HCT116 (cell line): ENCODE measurements around the gene FAIM2. TPM values are rescaled to one million over a fixed set of nuclear protein-coding genes. Genes with fewer than 3 reads are reported as not detected.

ENCODE experiments used
- ATAC-seq: fragments of 200-7000 bp; cut with Tn5 transposase; 2 replicates; pipeline ENCODE4 v1.9.1; 2020; ENCODE audit warnings: mild to moderate bottlenecking, moderate library complexity
- BruUV-seq: library from RNA; stranded (reverse); fragments of 400-500 nt; replicated peaks from 2 replicates; lab custom pipeline; 2021; lab: Mats Ljungman, UMichigan
- CTCF ChIA-PET: fragments of 300-600 bp; sonication (Branson Sonifier 250); formaldehyde crosslinking; loops from one replicate; lab custom pipeline; 2021; ENCODE audit warnings: antibody characterized with exemption; lab: Charles Lee
- POLR2A ChIA-PET: fragments of 300-600, 350-600 bp; sonication (Branson Sonifier 250); formaldehyde crosslinking; loops from one replicate; lab custom pipeline; 2021; ENCODE audit warnings: antibody characterized with exemption; lab: Charles Lee
- RAD21 ChIA-PET, 2 experiments: fragments of 300-600 bp; sonication (Branson Sonifier 250); formaldehyde crosslinking; loops; one replicate each; lab custom pipeline; 2023; ENCODE audit warnings: low total read pairs in 2 of 2; ENCODE audit not compliant: uncharacterized antibody in 2 of 2, unreplicated experiment in 2 of 2, low non-redundant PET in 1 of 2; lab: Charles Lee
- DNase-seq: peaks from one replicate; pipeline ENCODE4 v3.0.0-alpha.2; 2010; ENCODE audit warnings: low read depth, low spot score
- H2AFZ ChIP-seq: fragments of 200-600 bp; shearing (Covaris generic), sonication (generic); 2 replicates; pipeline ENCODE4 v1.6.1; 2017; ENCODE audit warnings: low read depth, mixed run types, mixed read lengths, antibody characterized with exemption, low read length; ENCODE audit not compliant: poor library complexity, severe bottlenecking
- H3K27ac ChIP-seq: 2 replicates; pipeline ENCODE4 v1.5.1; 2012; ENCODE audit warnings: low read depth, low read length
- H3K27me3 ChIP-seq: fragments of 200-600 bp; sonication (generic); 2 replicates; pipeline ENCODE4 v1.6.1; 2016; ENCODE audit warnings: mixed run types, low read length, mixed read lengths; ENCODE audit not compliant: insufficient read depth
- H3K36me3 ChIP-seq, 2 experiments: fragments of 200-500 bp in 1 of 2; fragments of 200-600 bp in 1 of 2; sonication (Bioruptor generic) in 1 of 2; sonication (generic) in 1 of 2; 2 replicates each; pipeline versions ENCODE4 v1.5.1 to v1.6.1; 2014 to 2016; ENCODE audit warnings: low read length in 2 of 2, inconsistent platforms in 1 of 2, mixed read lengths in 1 of 2, mixed run types in 1 of 2; ENCODE audit not compliant: insufficient read depth in 2 of 2, control insufficient read depth in 1 of 2
- H3K4me1 ChIP-seq, 2 experiments: fragments of 200-600 bp in 1 of 2; sonication (generic) in 1 of 2; 2 replicates each; pipeline versions ENCODE4 v1.5.1 to v1.6.1; 2012 to 2017; ENCODE audit warnings: low read length in 2 of 2, inconsistent platforms in 1 of 2, mild to moderate bottlenecking in 1 of 2, mixed read lengths in 1 of 2, mixed run types in 1 of 2, moderate library complexity in 1 of 2; ENCODE audit not compliant: insufficient read depth in 2 of 2, control insufficient read depth in 1 of 2
- H3K4me2 ChIP-seq: fragments of 200-600 bp; sonication (generic); 2 replicates; pipeline ENCODE4 v1.6.1; 2017; ENCODE audit warnings: mixed run types, low read length, mixed read lengths
- H3K4me3 ChIP-seq, 2 experiments: fragments of 200-600 bp in 1 of 2; sonication (generic) in 1 of 2; replicated peaks in 1 of 2; 2 replicates each; pipeline ENCODE4 v1.5.1; 2011 to 2016; ENCODE audit warnings: low read length in 2 of 2, control low read depth in 1 of 2, low read depth in 1 of 2, mild to moderate bottlenecking in 1 of 2, mixed read lengths in 1 of 2, mixed run types in 1 of 2
- H3K79me2 ChIP-seq: fragments of 200-600 bp; sonication (generic); 2 replicates; pipeline ENCODE4 v1.6.1; 2017; ENCODE audit warnings: mild to moderate bottlenecking, mixed run types, low read length, moderate library complexity, mixed read lengths; ENCODE audit not compliant: insufficient read depth
- H3K9ac ChIP-seq: fragments of 200-600 bp; sonication (generic); 2 replicates; pipeline ENCODE4 v1.6.1; 2016; ENCODE audit warnings: low read length, mixed read lengths
- H3K9me2 ChIP-seq: fragments of 200-600 bp; sonication (generic), shearing (Covaris generic); 2 replicates; pipeline ENCODE4 v1.6.1; 2017; ENCODE audit warnings: mixed run types, mild to moderate bottlenecking, moderate library complexity; ENCODE audit not compliant: insufficient read depth
- H3K9me3 ChIP-seq, 2 experiments: fragments of 200-500 bp in 1 of 2; fragments of 200-600 bp in 1 of 2; sonication (Bioruptor generic) in 1 of 2; sonication (generic) in 1 of 2; 2 replicates each; pipeline ENCODE4 v1.6.1; 2014 to 2017; ENCODE audit warnings: low read length in 2 of 2, mixed read lengths in 2 of 2, inconsistent platforms in 1 of 2, low read depth in 1 of 2, mild to moderate bottlenecking in 1 of 2, mixed run types in 1 of 2, moderate library complexity in 1 of 2; ENCODE audit not compliant: control insufficient read depth in 1 of 2, insufficient read depth in 1 of 2
- H4K20me1 ChIP-seq: fragments of 200-600 bp; sonication (generic), shearing (Covaris generic); 2 replicates; pipeline ENCODE4 v1.6.1; 2017; ENCODE audit warnings: mixed run types, mild to moderate bottlenecking, moderate library complexity; ENCODE audit not compliant: insufficient read depth
- ATF3 ChIP-seq: IDR thresholded peaks from 2 replicates; pipeline ENCODE4 v1.6.1; 2012
- REST ChIP-seq: IDR thresholded peaks from 2 replicates; pipeline ENCODE4 v1.6.1; 2012; ENCODE audit warnings: low read depth
- ZNF274 ChIP-seq: fragments of 200-500 bp; sonication (Bioruptor generic); IDR thresholded peaks from 2 replicates; pipeline ENCODE4 v1.6.1; 2014; ENCODE audit warnings: mild to moderate bottlenecking, low read depth, low read length, inconsistent platforms
- intact Hi-C: fragments of 100-400 bp; cut with micrococcal nuclease; formaldehyde crosslinking; loops from 2 replicates; pipeline ENCODE4 v1.10.0; 2022
- total RNA-seq: library from RNA; stranded (reverse); gene quantifications from one replicate; pipeline ENCODE4 v1.2.1, GENCODE V29; 2021; ENCODE audit not compliant: unreplicated experiment

The FAIM2 gene
- total RNA-seq, 1 experiment from 2014 or later, result not detected

- TF ChIP-seq REST, result no peak
These were observed 47.9 kb upstream of the FAIM2 start (continued) for GRCh38 chr12:49951411-49952240.

- no TSS peak for BruUV-seq
- Histone ChIP-seq H3K27me3 (no peaks in the 10 kb centered on the region), H3K36me3 (no peaks in the 10 kb centered on the region), H3K4me3 (no peak within 1 kb of the TSS), H3K27ac (no peak within 1 kb of the TSS), H3K9me3 (no peaks in the 10 kb centered on the region), H3K9ac (no peak within 1 kb of the TSS), H4K20me1 (no peaks in the 10 kb centered on the region), H3K79me2 (no peaks in the 10 kb centered on the region), H3K4me2 (no peak within 1 kb of the TSS), H2AFZ (no peak within 1 kb of the TSS), H3K4me1 (peaks cover 3 to 6% of the 10 kb centered on the region in 2 experiments; a peak in 3 of 4 replicates), H3K9me2 (no peaks in the 10 kb centered on the region)
- RAD21 ChIA-PET, result no interaction called here
- intact Hi-C loops, result no loop called here
- CTCF ChIA-PET, result interaction anchor here (1.3 kb wide), 1 partner anchor 17 kb away, joined by 5 read pairs; no protein-coding TSS in a partner anchor
- no peak for DNase-seq
- POLR2A ChIA-PET, result no interaction called here
- no peak for ATAC-seq
- TF ChIP-seq ZNF274, result no peak
- TF ChIP-seq ATF3, result no peak
- TF ChIP-seq REST, result no peak
These were observed 46.9 kb upstream of the FAIM2 start, which contains the start of gene AQP2 for GRCh38 chr12:49950273-49951251. AQP2 (plus strand) TSS chr12:49950737; CDS start chr12:49950831, 94 bp downstream.
